Measurements from ENCODE around the gene PTTG1. TPM values are rescaled to one million over a fixed set of nuclear protein-coding genes. Genes with fewer than 3 reads are reported as not detected.

PTTG1 gene
- total and polyA plus RNA-seq, 2 of the 8 experiments (the other 6 are each of a cell fraction or from before 2014, with no cell fraction given): 240 to 478 TPM

GRCh38 chr5:160464466-160464797 is 42.8 kb downstream of the PTTG1 start (continued):
- no peak for TF ChIP-seq CHD7 (IDR thresholded peaks at IDR 0.05; ENCODE audit: insufficient replicate concordance, low read length)
- TF ChIP-seq KDM4A (IDR thresholded peaks at IDR 0.05; ENCODE audit: low read depth, low read length, severe bottlenecking): no peak
- TF ChIP-seq RAD21 (IDR thresholded peaks at IDR 0.05 in 1 of 2, conservative IDR thresholded peaks at IDR 0.05 in 1 of 2; ENCODE audit: low read depth in 2 of 2, low read length in 2 of 2): no peak
